ENCODE data around the gene USP40.

GRCh38 chr2:233486357-233486756, 80.2 kb downstream of the USP40 start:
- TF ChIP-seq GATA2 (IDR thresholded peaks at IDR 0.05; ENCODE audit: low read depth, low read length) = no peak
- TF ChIP-seq GATA3 (IDR thresholded peaks at IDR 0.05; ENCODE audit: low read depth, low read length) = no peak

Measured in SH-SY5Y (cell line).